Measurements from ENCODE around the gene PLD5. TPM values are rescaled to one million over a fixed set of nuclear protein-coding genes. Genes with fewer than 3 reads are reported as not detected.

PLD5 gene
- total RNA-seq, 4 donors from 2014 or later, result 0.16 TPM; not detected in 3

- TF ChIP-seq CTCF (IDR thresholded peaks at IDR 0.05; ENCODE audit: low read depth), result no peak
Observed at GRCh38 chr1:242043165-242043564, 481.3 kb downstream of the PLD5 start.

DNA sequence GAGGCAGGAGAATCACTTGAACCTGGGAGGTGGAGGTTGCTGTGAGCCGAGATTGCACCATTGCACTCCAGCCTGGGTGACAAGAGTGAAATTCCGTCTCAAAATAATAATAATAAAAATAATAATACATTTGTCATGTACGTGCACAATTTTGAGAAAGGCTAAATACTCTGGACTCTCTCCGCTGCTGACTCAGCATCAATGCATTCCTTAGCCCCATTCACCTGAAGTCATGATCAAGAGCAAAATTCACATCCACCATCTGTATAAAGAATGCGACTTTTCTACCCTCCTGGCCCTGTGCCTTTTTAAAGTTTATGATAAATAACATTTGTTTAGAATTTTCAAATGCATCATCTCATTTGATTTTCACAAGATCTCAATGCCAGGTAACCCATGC, 490.1 kb downstream of the PLD5 start:
- TF ChIP-seq CTCF (IDR thresholded peaks at IDR 0.05; ENCODE audit: low read depth), result no peak

DNA sequence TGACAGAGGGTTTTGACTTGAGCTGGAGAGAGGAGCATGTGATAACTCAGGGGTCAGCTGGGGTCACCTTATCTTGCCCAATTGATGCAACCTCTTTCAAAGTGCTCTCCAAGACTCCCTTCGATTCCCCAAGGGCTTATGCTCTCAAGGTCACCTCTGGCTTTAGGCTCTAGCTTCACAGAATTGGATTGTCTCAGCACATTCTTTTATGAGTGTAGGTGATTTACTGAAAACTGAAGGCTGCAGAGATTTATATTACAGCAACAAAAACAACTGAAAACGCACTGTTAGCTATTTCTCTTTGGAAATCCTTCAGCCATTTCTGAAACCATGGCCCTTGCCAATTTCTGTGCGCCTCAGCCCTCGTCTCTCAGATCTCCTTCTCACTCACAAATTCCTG, 491.1 kb downstream of the PLD5 start:
- TF ChIP-seq CTCF (IDR thresholded peaks at IDR 0.05; ENCODE audit: low read depth), result no peak

Small RNAs within 50 kb of the gene (small RNA-seq; reads per million reads assigned to genes)
- gene AL360271.2 (not detected), gene RN7SKP12 (not detected)

Measured in subcutaneous adipose tissue (tissue), 4 donors.